ENCODE results near the gene TOMM22.

DNA sequence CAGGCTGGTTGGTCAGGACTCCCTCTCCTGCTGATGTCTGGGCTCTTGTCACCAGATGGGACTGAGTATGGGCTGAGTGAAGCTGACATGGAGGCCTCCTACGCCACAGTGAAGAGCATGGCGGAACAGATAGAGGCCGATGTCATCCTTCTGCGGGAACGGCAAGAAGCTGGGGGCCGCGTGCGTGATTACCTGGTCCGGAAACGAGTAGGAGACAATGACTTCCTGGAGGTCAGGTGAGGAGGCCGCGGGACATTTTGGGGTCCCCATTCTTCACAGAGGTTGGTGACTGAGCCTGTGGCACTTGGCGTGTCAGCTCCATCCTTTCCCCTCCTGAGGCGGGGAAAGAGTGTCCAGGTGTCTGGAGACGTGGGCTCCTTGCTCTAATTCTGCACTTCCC, 34.1 kb downstream of the TOMM22 start:
- TF ChIP-seq, protein P1, sequence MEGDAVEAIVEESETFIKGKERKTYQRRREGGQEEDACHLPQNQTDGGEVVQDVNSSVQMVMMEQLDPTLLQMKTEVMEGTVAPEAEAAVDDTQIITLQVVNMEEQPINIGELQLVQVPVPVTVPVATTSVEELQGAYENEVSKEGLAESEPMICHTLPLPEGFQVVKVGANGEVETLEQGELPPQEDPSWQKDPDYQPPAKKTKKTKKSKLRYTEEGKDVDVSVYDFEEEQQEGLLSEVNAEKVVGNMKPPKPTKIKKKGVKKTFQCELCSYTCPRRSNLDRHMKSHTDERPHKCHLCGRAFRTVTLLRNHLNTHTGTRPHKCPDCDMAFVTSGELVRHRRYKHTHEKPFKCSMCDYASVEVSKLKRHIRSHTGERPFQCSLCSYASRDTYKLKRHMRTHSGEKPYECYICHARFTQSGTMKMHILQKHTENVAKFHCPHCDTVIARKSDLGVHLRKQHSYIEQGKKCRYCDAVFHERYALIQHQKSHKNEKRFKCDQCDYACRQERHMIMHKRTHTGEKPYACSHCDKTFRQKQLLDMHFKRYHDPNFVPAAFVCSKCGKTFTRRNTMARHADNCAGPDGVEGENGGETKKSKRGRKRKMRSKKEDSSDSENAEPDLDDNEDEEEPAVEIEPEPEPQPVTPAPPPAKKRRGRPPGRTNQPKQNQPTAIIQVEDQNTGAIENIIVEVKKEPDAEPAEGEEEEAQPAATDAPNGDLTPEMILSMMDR (IDR thresholded peaks at IDR 0.05; ENCODE audit: low read length), result no peak
- TF ChIP-seq EZH2 (optimal IDR thresholded peaks at IDR 0.05; ENCODE audit: low read depth, low read length) (no peak), EZH2phosphoT487 (IDR thresholded peaks at IDR 0.05; ENCODE audit: low read length) (no peak)

Data from MM.1S (cell line).